Neural progenitor cell (in vitro differentiated cells): ENCODE measurements around the gene PKHD1. TPM values are rescaled to one million over a fixed set of nuclear protein-coding genes. Genes with fewer than 3 reads are reported as not detected.

Source experiments
- DNase-seq: peaks from one replicate; pipeline ENCODE4 v3.0.0-alpha.2; 2016; ENCODE audit warnings: low spot score
- H2AFZ ChIP-seq: fragments of 200-600 bp; sonication (generic); replicated peaks from 2 replicates; pipeline ENCODE4 v1.6.1; 2016; ENCODE audit warnings: antibody characterized with exemption
- H3F3A ChIP-seq: fragments of 200-600 bp; sonication (generic); 2 replicates; pipeline ENCODE4 v1.6.1; 2016; ENCODE audit warnings: antibody characterized with exemption, low read depth
- H3K27ac ChIP-seq: fragments of 200-600 bp; sonication (generic); 2 replicates; pipeline ENCODE4 v1.5.1; 2016; ENCODE audit warnings: mild to moderate bottlenecking
- H3K27me3 ChIP-seq: fragments of 200-600 bp; sonication (generic); 2 replicates; pipeline ENCODE4 v1.6.1; 2016; ENCODE audit warnings: mild to moderate bottlenecking, moderate library complexity
- H3K36me3 ChIP-seq: fragments of 200-600 bp; sonication (generic); 2 replicates; pipeline ENCODE4 v1.5.1; 2016
- H3K4me1 ChIP-seq: fragments of 200-600 bp; sonication (generic); 2 replicates; pipeline ENCODE4 v1.6.1; 2016; ENCODE audit warnings: mixed run types
- H3K4me2 ChIP-seq: fragments of 200-600 bp; sonication (generic); 2 replicates; pipeline ENCODE4 v1.6.1; 2016
- H3K4me3 ChIP-seq: fragments of 200-600 bp; sonication (generic); 2 replicates; pipeline ENCODE4 v1.5.1; 2016
- H3K79me2 ChIP-seq: fragments of 200-600 bp; sonication (generic); 2 replicates; pipeline ENCODE4 v1.6.1; 2016; ENCODE audit warnings: low read depth
- H3K9ac ChIP-seq: fragments of 200-600 bp; sonication (generic); 2 replicates; pipeline ENCODE4 v1.6.1; 2016
- H3K9me3 ChIP-seq: fragments of 200-600 bp; sonication (generic); 2 replicates; pipeline ENCODE4 v1.5.1; 2016; ENCODE audit warnings: low read depth
- H4K20me1 ChIP-seq: fragments of 200-600 bp; sonication (generic); 2 replicates; pipeline ENCODE4 v1.6.1; 2016; ENCODE audit warnings: low read depth
- H3K27ac Mint-ChIP-seq: 3 replicates; pipeline ENCODE4 v1.8.0; 2021; ENCODE audit warnings: mixed read lengths
- H3K27me3 Mint-ChIP-seq: 2 replicates; pipeline ENCODE4 v1.8.0; 2022; ENCODE audit warnings: low read depth, mild to moderate bottlenecking, inconsistent platforms, moderate library complexity, mixed read lengths; ENCODE audit not compliant: insufficient read depth
- H3K36me3 Mint-ChIP-seq: 3 replicates; pipeline ENCODE4 v1.8.0; 2021; ENCODE audit warnings: mixed read lengths
- H3K4me1 Mint-ChIP-seq: 3 replicates; pipeline ENCODE4 v1.8.0; 2021; ENCODE audit warnings: mixed read lengths
- H3K4me3 Mint-ChIP-seq: 3 replicates; pipeline ENCODE4 v1.8.0; 2021; ENCODE audit warnings: mild to moderate bottlenecking, moderate library complexity, mixed read lengths
- H3K9me3 Mint-ChIP-seq: 3 replicates; pipeline ENCODE4 v1.8.0; 2020; ENCODE audit warnings: mixed read lengths
- CTCF ChIP-seq: fragments of 200-600 bp; sonication (generic); IDR thresholded peaks from 2 replicates; pipeline ENCODE4 v1.5.1; 2017; ENCODE audit warnings: antibody characterized with exemption, mild to moderate bottlenecking
- EZH2 ChIP-seq: fragments of 200-600 bp; sonication (generic); IDR thresholded peaks from 2 replicates; pipeline ENCODE4 v1.6.1; 2017; ENCODE audit warnings: antibody characterized with exemption, mild to moderate bottlenecking, moderate library complexity
- EZH2phosphoT487 ChIP-seq: fragments of 200-600 bp; sonication (generic); IDR thresholded peaks from 2 replicates; pipeline ENCODE4 v1.6.1; 2017; ENCODE audit warnings: antibody characterized with exemption
- total RNA-seq: library from RNA; depleted of rRNA; stranded (reverse); fragments of >200 nt; gene quantifications from 2 replicates; pipeline ENCODE4 v1.2.3, GENCODE V29; 2015; ENCODE audit warnings: low replicate concordance

Gene PKHD1
- total RNA-seq, 1 donor from 2014 or later: 0.04 TPM

DNA sequence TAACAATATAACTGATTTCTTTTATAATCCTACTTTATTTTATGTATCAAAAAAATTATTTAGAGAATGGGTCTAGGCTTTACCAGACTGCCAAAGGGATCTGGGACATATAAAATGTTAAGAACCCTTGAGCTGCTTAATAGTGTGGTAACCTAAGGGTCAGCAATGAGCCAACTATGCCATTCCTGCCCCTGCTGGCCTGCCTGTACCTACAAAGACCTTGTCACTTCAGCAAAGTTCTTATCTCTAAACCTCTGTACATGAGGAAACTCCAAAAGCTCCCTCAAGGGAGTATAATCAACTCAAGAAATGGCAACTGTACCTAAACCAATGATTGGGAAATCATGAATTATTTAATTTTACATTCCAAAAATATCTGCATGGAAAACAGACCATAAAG is 266.9 kb downstream of the PKHD1 start:
- no peak for DNase-seq
- no peaks in the 10 kb centered on the region for H3F3A ChIP-seq
- no peaks in the 10 kb centered on the region for H4K20me1 ChIP-seq
- no peaks in the 10 kb centered on the region for H3K9me3 ChIP-seq
- H3K36me3 ChIP-seq: no peaks in the 10 kb centered on the region
- Mint-ChIP-seq H3K4me1 (peaks cover 20% of the 10 kb centered on the region), H3K27ac (no peak overlapping the region), H3K27me3 (no peaks in the 10 kb centered on the region), H3K9me3 (no peaks in the 10 kb centered on the region), H3K36me3 (no peaks in the 10 kb centered on the region), H3K4me3 (no peak overlapping the region)
- no peak overlapping the region for H3K27ac ChIP-seq
- no peak overlapping the region for H3K4me2 ChIP-seq
- H3K4me3 ChIP-seq: no peak overlapping the region
- no peak overlapping the region for H2AFZ ChIP-seq
- H3K4me1 ChIP-seq: no peaks in the 10 kb centered on the region
- no peaks in the 10 kb centered on the region for H3K27me3 ChIP-seq
- no peak overlapping the region for H3K9ac ChIP-seq
- TF ChIP-seq EZH2: no peak
- TF ChIP-seq EZH2phosphoT487: no peak
- TF ChIP-seq CTCF: no peak
- no peaks in the 10 kb centered on the region for H3K79me2 ChIP-seq

DNA sequence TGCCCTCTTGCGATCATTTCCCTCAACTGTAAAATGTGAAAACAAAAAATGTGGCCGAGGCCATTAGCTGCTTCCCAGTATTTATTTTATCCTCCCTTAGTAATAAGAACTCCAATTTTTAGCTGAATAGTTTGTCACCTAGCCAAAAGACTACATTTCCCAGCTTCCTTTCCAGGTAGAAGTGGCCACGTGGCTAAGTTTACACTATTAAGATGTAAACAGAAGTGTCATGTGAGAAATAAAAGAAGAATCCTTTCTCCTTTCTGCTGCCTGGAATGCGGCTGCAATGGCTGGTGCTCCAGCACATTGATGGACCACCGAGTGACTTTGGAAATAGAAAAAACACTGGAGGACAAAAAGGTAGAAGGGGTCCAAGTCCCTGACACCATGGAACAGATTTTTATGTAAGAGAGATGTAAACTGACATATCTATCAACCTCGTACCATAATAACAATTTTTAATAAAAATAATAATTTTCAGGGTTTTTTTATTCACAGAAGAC is 268.8 kb downstream of the PKHD1 start:
- H3K4me3 ChIP-seq: no peak overlapping the region
- H3K4me3 Mint-ChIP-seq: no peak overlapping the region
- no peak overlapping the region for H3K27ac ChIP-seq
- no peaks in the 10 kb centered on the region for H3K36me3 Mint-ChIP-seq
- peaks cover 2% of the 10 kb centered on the region for H3K27me3 Mint-ChIP-seq
- H3K9me3 Mint-ChIP-seq: no peaks in the 10 kb centered on the region
- H3K4me1 ChIP-seq: peaks cover 13% of the 10 kb centered on the region
- no peak overlapping the region for H3K27ac Mint-ChIP-seq
- peaks cover 31% of the 10 kb centered on the region for H3K4me1 Mint-ChIP-seq
- H3K9me3 ChIP-seq: no peaks in the 10 kb centered on the region
- H3K36me3 ChIP-seq: no peaks in the 10 kb centered on the region
- TF ChIP-seq EZH2 (no peak), EZH2phosphoT487 (no peak), CTCF (no peak)
- no peak overlapping the region for H2AFZ ChIP-seq
- H3F3A ChIP-seq: no peaks in the 10 kb centered on the region
- no peak overlapping the region for H3K4me2 ChIP-seq
- H3K27me3 ChIP-seq: no peaks in the 10 kb centered on the region
- H4K20me1 ChIP-seq: no peaks in the 10 kb centered on the region
- H3K79me2 ChIP-seq: no peaks in the 10 kb centered on the region
- H3K9ac ChIP-seq: no peak overlapping the region
- DNase-seq: no peak

DNA sequence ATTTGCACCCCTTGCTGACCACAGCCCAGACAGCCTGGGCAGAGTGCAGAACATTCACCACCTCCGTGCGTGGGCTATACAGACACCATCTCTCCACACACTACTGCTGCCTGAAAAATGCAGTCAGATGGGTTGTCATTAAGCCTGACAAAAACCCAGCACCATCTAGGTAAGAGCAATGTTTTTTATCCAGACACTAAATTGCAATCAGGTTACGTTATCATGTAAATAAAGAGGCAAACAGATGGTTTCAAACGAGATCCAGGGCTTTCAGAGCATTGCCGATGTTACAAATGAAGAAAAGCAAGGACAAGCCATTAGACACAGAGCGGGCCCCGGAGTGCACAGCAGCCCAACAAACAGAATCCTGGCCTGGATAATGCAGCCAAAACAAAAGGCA is 269.6 kb downstream of the PKHD1 start:
- TF ChIP-seq EZH2phosphoT487 (no peak), CTCF (no peak), EZH2 (no peak)
- Histone ChIP-seq H3K9ac (no peak overlapping the region), H4K20me1 (no peaks in the 10 kb centered on the region), H3K4me1 (peaks cover 13% of the 10 kb centered on the region), H3K9me3 (no peaks in the 10 kb centered on the region), H3K79me2 (no peaks in the 10 kb centered on the region), H3K4me2 (no peak overlapping the region), H3K4me3 (no peak overlapping the region), H3F3A (no peaks in the 10 kb centered on the region), H3K27ac (no peak overlapping the region), H3K36me3 (no peaks in the 10 kb centered on the region), H3K27me3 (no peaks in the 10 kb centered on the region), H2AFZ (peak overlapping the region; percentile 53)
- no peak for DNase-seq
- Mint-ChIP-seq H3K36me3 (no peaks in the 10 kb centered on the region), H3K27ac (peak overlapping the region; percentile 46), H3K27me3 (peaks cover 2% of the 10 kb centered on the region), H3K9me3 (no peaks in the 10 kb centered on the region), H3K4me3 (no peak overlapping the region), H3K4me1 (peaks cover 31% of the 10 kb centered on the region)
